Cortex of kidney (tissue), 1 donor: ENCODE results near the gene ESRRB.

Experiments
- DNase-seq: peaks from one replicate; lab custom pipeline; 2025; lab: John Stamatoyannopoulos, UW

The ESRRB gene

GRCh38 chr14:76407449-76408150 is 31.7 kb downstream of the ESRRB start:
- DNase-seq, result no peak

GRCh38 chr14:76408877-76409276 is 32.9 kb downstream of the ESRRB start:
- DNase-seq, result no peak

GRCh38 chr14:76412501-76412900 is 36.6 kb downstream of the ESRRB start:
- DNase-seq, result no peak

DNA sequence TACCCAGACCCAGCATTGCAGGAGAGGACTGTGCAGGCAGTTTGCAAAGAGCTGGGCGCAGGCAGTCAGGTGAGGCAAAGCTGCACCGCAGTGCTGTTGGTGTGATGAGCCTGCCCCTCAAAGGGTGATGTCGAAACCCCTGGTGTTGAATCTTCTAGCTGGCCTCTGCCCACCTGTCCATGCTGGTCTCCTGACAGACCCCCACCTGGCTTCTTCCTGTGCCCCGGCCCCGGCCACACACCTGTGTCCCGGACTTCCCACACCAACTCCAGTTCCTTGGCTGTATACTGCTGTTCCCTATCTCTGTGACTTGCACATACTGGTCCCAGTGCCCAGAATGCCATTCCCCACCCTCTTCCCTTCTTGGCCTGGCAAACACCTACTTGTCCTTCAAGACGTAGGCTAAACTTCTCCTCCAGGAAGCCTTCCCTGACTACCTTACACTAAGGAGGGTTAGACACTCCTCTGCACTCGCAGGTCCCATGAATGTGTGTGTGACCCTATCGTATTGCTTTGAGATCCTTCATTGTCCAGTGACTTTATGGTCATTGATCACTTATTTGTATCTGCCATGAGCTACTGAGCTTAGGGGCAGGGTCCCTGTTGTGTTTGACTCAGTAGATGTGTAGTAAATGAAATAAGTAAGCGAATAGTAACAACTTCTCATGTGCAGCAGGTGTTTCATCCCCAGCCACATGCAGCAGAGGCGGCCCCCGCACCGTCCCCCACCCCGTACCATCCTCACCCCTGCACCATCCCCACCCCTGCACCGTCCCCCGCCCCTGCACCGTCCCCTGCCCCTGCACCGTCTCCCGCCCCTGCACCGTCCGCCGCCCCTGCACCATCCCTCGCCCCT is 37.4 kb downstream of the ESRRB start:
- DNase-seq, result no peak

DNA sequence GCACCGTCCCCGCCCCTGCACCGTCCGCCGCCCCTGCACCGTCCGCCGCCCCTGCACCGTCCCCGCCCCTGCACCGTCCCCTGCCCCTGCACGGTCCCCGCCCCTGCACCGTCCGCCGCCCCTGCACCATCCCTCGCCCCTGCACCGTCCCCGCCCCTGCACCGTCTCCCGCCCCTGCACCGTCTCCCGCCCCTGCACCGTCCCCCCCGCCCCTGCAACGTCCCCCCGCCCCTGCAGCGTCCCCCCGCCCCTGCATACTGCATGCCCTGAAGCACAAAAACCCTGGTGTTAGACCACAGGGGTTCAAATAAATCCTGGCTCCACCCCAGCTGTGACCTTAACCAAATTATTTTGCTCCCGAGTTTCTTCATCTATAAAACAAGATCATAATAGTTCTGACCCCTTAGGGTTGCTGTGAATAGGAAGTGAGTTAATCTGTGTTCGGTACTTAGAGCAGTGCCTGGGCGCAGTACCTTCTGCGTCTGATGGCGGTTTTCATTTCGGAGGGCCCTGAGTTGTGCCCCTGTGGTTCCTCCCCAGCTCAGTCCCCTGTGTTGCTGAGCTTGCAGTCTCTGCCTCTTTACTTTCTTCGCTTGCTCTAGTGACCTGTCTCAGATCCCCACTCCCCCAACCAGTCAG is 38.1 kb downstream of the ESRRB start:
- DNase-seq, result no peak

DNA sequence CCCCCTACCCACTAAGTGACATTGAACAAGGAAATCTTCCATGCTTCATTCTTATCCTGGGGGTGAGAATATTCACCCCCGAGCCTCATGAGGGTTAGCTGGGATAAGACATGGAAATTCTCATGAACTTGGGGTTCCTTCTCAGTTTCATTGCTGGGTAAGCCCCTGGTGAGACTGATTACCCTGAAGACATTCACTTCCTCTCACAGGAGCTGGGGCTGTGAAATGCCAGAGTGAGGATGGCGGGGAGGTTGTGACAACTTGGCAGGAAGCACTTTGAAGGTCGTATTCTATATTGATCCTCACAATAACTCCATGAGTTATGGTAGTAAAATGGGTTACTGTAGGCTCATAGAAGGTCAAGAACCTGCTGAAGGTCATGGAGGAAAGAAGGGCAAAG is 43.5 kb downstream of the ESRRB start:
- no peak for DNase-seq

DNA sequence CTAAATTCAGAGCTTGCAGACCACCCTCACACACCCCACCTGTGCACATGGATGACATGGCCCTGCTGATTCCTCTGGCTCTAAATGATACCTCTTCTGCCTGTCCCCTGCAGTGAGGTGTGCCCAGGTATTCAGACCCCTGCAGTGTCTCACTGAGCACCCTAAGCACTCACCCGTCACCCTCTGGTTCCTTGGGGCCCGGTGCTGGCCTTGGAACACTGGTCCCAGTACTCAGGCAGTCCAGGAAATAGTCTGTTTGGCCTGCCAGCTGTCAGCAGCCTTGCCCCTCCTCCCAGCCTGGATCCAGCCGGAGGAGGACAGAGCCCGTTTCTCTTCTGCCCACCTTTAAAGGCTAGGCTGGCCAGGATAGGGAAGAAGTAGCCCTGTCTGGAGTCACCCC is 44.9 kb downstream of the ESRRB start:
- DNase-seq, result no peak

DNA sequence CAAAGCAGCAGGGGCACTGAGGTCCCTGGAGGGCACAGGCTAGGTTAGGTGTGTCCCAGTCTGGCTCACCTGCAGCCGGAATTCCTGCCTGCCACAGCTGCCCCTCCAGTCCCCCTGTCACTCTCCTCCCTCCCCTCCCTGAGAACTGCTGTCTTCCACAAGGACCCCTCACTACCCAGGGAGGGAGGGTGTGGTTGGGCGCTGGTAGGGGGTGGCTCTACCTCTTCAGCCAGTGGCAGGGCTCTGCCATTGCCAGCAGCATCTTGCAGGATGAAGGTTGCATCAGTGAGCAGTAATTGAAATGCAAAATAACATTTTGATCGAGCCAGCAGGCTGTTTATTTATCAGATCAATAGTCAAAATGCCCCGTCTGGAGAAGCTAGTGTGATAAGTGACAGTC is 45.7 kb downstream of the ESRRB start:
- no peak for DNase-seq

GRCh38 chr14:76422662-76423061 is 46.7 kb downstream of the ESRRB start:
- DNase-seq, result no peak

GRCh38 chr14:76423534-76423933 is 47.6 kb downstream of the ESRRB start:
- no peak for DNase-seq

- DNase-seq, result no peak
Measured at GRCh38 chr14:76424359-76424758, 48.4 kb downstream of the ESRRB start.

GRCh38 chr14:76426161-76426696 is 50.3 kb downstream of the ESRRB start:
- no peak for DNase-seq

GRCh38 chr14:76428611-76429010 is 52.7 kb downstream of the ESRRB start:
- no peak for DNase-seq

DNA sequence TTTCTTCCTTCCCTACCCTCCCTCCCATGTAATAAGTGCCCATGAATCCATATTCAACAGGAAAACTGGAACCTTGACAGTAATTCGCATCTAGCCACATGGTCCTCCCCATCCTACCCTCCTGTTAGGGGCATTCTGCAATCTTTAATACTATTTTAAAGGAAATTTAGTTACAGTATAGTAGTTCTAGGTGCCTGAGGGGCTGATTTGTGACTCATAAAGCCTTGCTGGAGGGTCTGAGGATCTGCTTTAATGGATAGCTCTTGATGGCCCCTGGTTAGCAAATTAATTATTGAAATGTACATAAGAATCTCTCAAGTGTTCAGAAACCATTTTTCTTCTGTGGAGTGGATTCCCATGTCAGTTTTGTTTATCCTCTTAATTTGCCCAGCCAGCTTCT is 54.1 kb downstream of the ESRRB start:
- DNase-seq, result no peak

DNA sequence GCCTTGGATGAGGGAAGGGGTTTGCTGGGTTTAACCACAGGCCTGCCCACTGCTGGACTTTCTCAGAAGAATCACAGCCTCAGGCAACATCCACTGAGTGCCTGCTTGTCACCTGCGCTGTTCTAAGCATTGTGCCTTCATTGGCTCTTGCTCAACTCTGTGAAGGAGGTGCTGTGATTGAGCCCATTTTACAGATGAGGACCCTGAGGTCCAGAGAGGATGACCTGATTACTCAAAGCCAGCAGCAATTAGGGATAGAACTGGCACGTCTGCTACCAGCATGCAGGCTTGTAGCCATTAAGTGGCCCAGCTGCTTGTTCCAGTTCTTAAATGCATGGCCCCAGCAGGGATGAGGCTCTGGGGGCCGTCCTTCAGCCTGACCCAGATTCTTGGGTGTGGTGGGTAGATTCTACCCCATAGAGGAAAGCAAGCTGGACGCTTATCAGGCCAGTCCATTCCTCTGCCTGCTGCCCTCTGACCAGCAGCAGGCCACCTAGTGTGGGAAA is 54.6 kb downstream of the ESRRB start:
- no peak for DNase-seq

- DNase-seq, result no peak
Measured at GRCh38 chr14:76431538-76431937, 55.6 kb downstream of the ESRRB start.

DNA sequence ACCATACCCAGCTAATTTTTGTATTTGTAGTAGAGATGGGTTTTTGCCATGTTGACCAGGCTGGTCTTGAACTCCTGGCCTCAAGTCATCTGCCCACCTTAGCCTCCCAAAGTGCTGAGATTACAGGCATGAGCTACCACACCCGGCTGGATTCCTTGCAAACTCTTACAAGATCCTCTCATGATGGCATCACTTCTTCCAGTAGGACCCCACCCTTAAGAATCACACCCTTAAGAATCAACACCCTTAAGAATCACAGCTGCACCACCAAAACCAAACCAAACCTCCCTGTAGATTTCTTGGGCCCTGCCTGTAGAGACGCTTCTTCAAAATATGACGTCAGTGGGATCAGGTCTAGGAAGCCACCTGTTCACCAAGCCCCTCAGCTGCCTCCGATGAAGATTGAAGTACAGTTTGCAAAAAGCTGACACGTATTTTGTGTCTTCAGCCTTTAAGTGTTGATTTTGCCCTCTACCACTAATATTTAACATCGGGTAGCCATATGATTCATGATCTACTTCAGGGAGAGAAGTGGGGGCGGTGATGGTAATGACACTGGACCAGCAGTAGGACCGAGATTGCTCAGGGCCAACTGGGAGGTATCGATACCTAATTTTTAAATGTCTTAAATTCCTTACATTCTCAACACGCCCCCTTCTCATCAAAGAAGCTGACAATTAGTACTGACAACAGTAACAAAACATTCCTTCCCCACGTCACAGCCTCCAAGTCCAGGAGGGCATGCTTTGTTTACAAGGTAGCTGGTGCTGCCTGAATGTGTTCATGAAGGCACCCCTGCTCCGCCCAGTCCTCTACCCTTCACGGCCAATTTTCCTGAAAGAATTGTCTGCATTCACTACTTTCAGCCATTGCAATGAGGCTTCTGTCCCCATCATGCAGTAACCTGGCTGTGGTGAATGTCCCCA is 57.2 kb downstream of the ESRRB start:
- no peak for DNase-seq

GRCh38 chr14:76434220-76434619 is 58.3 kb downstream of the ESRRB start:
- no peak for DNase-seq

GRCh38 chr14:76439237-76439775 is 63.4 kb downstream of the ESRRB start:
- no peak for DNase-seq

DNA sequence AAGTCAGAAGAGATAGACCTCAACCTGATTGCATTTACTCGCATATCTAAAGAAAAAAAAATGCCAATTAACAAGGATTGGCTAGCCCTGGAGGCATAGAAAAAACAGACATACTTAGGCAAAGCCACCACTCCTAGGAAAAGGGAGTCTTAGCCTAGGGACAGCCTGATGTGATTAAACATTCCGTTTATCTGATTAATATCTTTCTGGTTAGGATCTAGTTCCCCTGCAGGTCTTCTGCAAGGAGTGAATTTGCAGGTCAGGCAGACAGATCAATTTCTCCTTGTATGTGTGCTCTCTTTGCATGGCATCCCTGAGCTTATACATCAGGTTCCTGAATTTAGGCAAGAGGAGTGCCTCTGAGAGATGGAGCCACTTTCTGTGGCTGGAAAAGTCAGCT is 70.5 kb downstream of the ESRRB start:
- no peak for DNase-seq

- no peak for DNase-seq
Measured at GRCh38 chr14:76446921-76447320, 71.0 kb downstream of the ESRRB start.
